ENCODE results near the gene COBL. TPM values are rescaled to one million over a fixed set of nuclear protein-coding genes. Genes with fewer than 3 reads are reported as not detected.

Gene COBL
- total RNA-seq, 2 donors from 2014 or later = 27.5 to 28.3 TPM

- H3K27ac ChIP-seq (ENCODE audit: low read depth, low read length) = no peak overlapping the region
- H3K27me3 ChIP-seq (ENCODE audit: control insufficient read depth, insufficient read depth, low read length, poor library complexity, severe bottlenecking) = no peaks in the 10 kb centered on the region
- H3K4me3 ChIP-seq (ENCODE audit: low read length) = no peak overlapping the region
- no peaks in the 10 kb centered on the region for H3K36me3 Mint-ChIP-seq (ENCODE audit: low read depth)
- 93 to 95% methylated on average over 12 to 17 of the region's 17 CpGs for WGBS, 2 experiments (ENCODE audit: insufficient coverage in 1 of 2, insufficient read length in 1 of 2)
- H3K27ac Mint-ChIP-seq = no peak overlapping the region
- no peaks in the 10 kb centered on the region for H3K9me3 ChIP-seq (ENCODE audit: control insufficient read depth, low read length)
- H3K4me3 Mint-ChIP-seq = no peak overlapping the region
- TF ChIP-seq, protein P1, sequence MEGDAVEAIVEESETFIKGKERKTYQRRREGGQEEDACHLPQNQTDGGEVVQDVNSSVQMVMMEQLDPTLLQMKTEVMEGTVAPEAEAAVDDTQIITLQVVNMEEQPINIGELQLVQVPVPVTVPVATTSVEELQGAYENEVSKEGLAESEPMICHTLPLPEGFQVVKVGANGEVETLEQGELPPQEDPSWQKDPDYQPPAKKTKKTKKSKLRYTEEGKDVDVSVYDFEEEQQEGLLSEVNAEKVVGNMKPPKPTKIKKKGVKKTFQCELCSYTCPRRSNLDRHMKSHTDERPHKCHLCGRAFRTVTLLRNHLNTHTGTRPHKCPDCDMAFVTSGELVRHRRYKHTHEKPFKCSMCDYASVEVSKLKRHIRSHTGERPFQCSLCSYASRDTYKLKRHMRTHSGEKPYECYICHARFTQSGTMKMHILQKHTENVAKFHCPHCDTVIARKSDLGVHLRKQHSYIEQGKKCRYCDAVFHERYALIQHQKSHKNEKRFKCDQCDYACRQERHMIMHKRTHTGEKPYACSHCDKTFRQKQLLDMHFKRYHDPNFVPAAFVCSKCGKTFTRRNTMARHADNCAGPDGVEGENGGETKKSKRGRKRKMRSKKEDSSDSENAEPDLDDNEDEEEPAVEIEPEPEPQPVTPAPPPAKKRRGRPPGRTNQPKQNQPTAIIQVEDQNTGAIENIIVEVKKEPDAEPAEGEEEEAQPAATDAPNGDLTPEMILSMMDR (conservative IDR thresholded peaks at IDR 0.05) = no peak
- no peak overlapping the region for H3K9ac ChIP-seq (ENCODE audit: extremely low read depth, low read length, poor library complexity, severe bottlenecking)
- peaks cover 7% of the 10 kb centered on the region for H3K4me1 Mint-ChIP-seq
- peaks cover 5% of the 10 kb centered on the region for H3K27me3 Mint-ChIP-seq (ENCODE audit: insufficient read depth)
- H3K9me3 Mint-ChIP-seq = no peaks in the 10 kb centered on the region
- DNase-seq = no peak
- H3K36me3 ChIP-seq (ENCODE audit: control insufficient read depth, insufficient read depth, low read length) = no peaks in the 10 kb centered on the region
- H3K4me1 ChIP-seq (ENCODE audit: control insufficient read depth, insufficient read depth, low read length) = no peaks in the 10 kb centered on the region
Measured at GRCh38 chr7:51013218-51013786, 303.3 kb downstream of the COBL start.

DNA sequence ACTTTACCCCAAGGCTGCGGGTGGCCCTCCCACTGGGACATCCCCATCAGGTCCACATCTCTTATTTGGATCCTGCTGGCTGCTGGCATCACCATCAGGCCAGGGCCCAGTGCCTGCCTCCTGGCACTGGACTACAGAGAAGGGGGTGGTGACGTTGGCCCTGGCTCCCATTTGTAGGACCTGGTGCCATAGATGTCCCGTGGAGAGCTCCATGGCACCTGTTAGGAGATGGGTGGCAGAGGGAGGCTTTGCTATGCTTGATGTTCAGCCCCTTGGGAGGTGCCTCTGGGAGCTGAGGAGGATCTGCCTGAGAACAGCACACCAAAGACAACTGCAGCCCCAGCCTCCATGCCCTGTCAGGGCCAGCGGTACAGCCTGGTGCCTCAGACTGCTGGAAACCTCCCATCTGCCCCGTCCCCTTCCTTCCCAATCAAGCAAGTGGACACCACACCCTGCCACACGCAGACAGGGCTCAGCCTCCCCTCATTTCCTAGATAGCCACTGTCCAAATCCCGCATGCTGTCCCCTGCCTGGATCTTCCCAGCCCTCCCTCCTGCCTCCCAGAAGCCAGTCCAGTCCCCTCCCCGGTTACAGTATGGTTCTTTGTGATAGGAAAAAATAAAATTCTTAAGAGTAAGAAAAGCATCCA lies 303.9 kb downstream of the COBL start:
- Histone ChIP-seq H3K4me3 (ENCODE audit: low read length) (no peak overlapping the region), H3K4me1 (ENCODE audit: control insufficient read depth, insufficient read depth, low read length) (no peaks in the 10 kb centered on the region), H3K9ac (ENCODE audit: extremely low read depth, low read length, poor library complexity, severe bottlenecking) (no peak overlapping the region), H3K27ac (ENCODE audit: low read depth, low read length) (no peak overlapping the region), H3K27me3 (ENCODE audit: control insufficient read depth, insufficient read depth, low read length, poor library complexity, severe bottlenecking) (no peaks in the 10 kb centered on the region), H3K36me3 (ENCODE audit: control insufficient read depth, insufficient read depth, low read length) (no peaks in the 10 kb centered on the region), H3K9me3 (ENCODE audit: control insufficient read depth, low read length) (no peaks in the 10 kb centered on the region)
- WGBS, 2 experiments (ENCODE audit: insufficient coverage in 1 of 2, insufficient read length in 1 of 2) = 85 to 92% methylated on average over 2 to 7 of the region's 8 CpGs
- H3K36me3 Mint-ChIP-seq (ENCODE audit: low read depth) = no peaks in the 10 kb centered on the region
- no peak overlapping the region for H3K27ac Mint-ChIP-seq
- H3K9me3 Mint-ChIP-seq = no peaks in the 10 kb centered on the region
- peaks cover 6% of the 10 kb centered on the region for H3K4me1 Mint-ChIP-seq
- DNase-seq = no peak
- peaks cover 5% of the 10 kb centered on the region for H3K27me3 Mint-ChIP-seq (ENCODE audit: insufficient read depth)
- H3K4me3 Mint-ChIP-seq = no peak overlapping the region
- TF ChIP-seq, protein P1 (conservative IDR thresholded peaks at IDR 0.05) = no peak

- WGBS, 2 experiments (ENCODE audit: insufficient coverage in 1 of 2, insufficient read length in 1 of 2) = 89 to 90% methylated on average over 4 to 7 of the region's 7 CpGs
Measured at GRCh38 chr7:51011710-51012350, 304.8 kb downstream of the COBL start.

More at GRCh38 chr7:51011710-51012350, 304.8 kb downstream of the COBL start:
- Histone ChIP-seq H3K27ac (ENCODE audit: low read depth, low read length) (no peak overlapping the region), H3K9ac (ENCODE audit: extremely low read depth, low read length, poor library complexity, severe bottlenecking) (no peak overlapping the region), H3K27me3 (ENCODE audit: control insufficient read depth, insufficient read depth, low read length, poor library complexity, severe bottlenecking) (no peaks in the 10 kb centered on the region), H3K9me3 (ENCODE audit: control insufficient read depth, low read length) (no peaks in the 10 kb centered on the region), H3K36me3 (ENCODE audit: control insufficient read depth, insufficient read depth, low read length) (no peaks in the 10 kb centered on the region), H3K4me1 (ENCODE audit: control insufficient read depth, insufficient read depth, low read length) (no peaks in the 10 kb centered on the region), H3K4me3 (ENCODE audit: low read length) (no peak overlapping the region)
- TF ChIP-seq, protein P1 (conservative IDR thresholded peaks at IDR 0.05) = no peak
- Mint-ChIP-seq H3K27me3 (ENCODE audit: insufficient read depth) (peaks cover 5% of the 10 kb centered on the region), H3K4me1 (no peaks in the 10 kb centered on the region), H3K4me3 (no peak overlapping the region), H3K36me3 (ENCODE audit: low read depth) (no peaks in the 10 kb centered on the region), H3K9me3 (no peaks in the 10 kb centered on the region), H3K27ac (no peak overlapping the region)
- DNase-seq = no peak
